GM19455 (cell line): ENCODE data around the gene DDX42.

Source experiments
- ATAC-seq: cut with Tn5 transposase; IDR thresholded peaks from one replicate; pipeline ENCODE4 v1.9.1; 2021; ENCODE audit not compliant: unreplicated experiment

The DDX42 gene

GRCh38 chr17:63774141-63774968, at the start of gene DDX42:
TSS of gene DDX42 (plus strand) at chr17:63774170. CDS start at chr17:63787050, 12,880 bp downstream.
- ATAC-seq: peak; percentile 11

GRCh38 chr17:63735691-63736090, 38.3 kb upstream of the DDX42 start:
- no peak for ATAC-seq

GRCh38 chr17:63740464-63741142, 33.4 kb upstream of the DDX42 start:
- no peak for ATAC-seq

GRCh38 chr17:63741143-63741407, 32.9 kb upstream of the DDX42 start:
- peak; percentile 36 for ATAC-seq

- peak; percentile 82 for ATAC-seq
These were observed 32.4 kb upstream of the DDX42 start, which contains the start of gene STRADA for GRCh38 chr17:63741408-63742173. TSS of gene STRADA (minus strand) at chr17:63741799. CDS start at chr17:63728369, 13,430 bp downstream.

- ATAC-seq: no peak
These were observed 22.2 kb upstream of the DDX42 start for GRCh38 chr17:63751806-63752205.

GRCh38 chr17:63752707-63753106, 21.3 kb upstream of the DDX42 start:
- no peak for ATAC-seq

GRCh38 chr17:63753215-63753614, 20.8 kb upstream of the DDX42 start:
- ATAC-seq: no peak

- no peak for ATAC-seq
These were observed 19.9 kb upstream of the DDX42 start for GRCh38 chr17:63754046-63754445.

GRCh38 chr17:63758428-63758827, 15.5 kb upstream of the DDX42 start:
- ATAC-seq: no peak

- ATAC-seq: no peak
These were observed 13.0 kb upstream of the DDX42 start for GRCh38 chr17:63760771-63761539.

GRCh38 chr17:63762161-63763078, 11.6 kb upstream of the DDX42 start:
- no peak for ATAC-seq

GRCh38 chr17:63764716-63765115, 9.3 kb upstream of the DDX42 start:
- ATAC-seq: no peak

GRCh38 chr17:63766754-63767153, 7.2 kb upstream of the DDX42 start:
- no peak for ATAC-seq

GRCh38 chr17:63768433-63768832, 5.5 kb upstream of the DDX42 start:
- no peak for ATAC-seq

GRCh38 chr17:63772801-63773271, 1.1 kb upstream of the DDX42 start:
- no peak for ATAC-seq

GRCh38 chr17:63773272-63774140, 464 bp upstream of the DDX42 start, which contains the start of gene CCDC47:
TSS of gene CCDC47 (minus strand) at chr17:63773597. CDS start at chr17:63766175, 7,422 bp downstream.
- ATAC-seq: peak; percentile 85

- ATAC-seq: no peak
These were observed 947 bp downstream of the DDX42 start for GRCh38 chr17:63774969-63775265.

- ATAC-seq: no peak
These were observed 1.4 kb downstream of the DDX42 start for GRCh38 chr17:63775420-63775819.
